GM21619 (cell line): ENCODE measurements around the gene COL4A6.

ENCODE experiments used
- ATAC-seq: cut with Tn5 transposase; IDR thresholded peaks from one replicate; pipeline ENCODE4 v1.9.1; 2021; ENCODE audit not compliant: unreplicated experiment

The COL4A6 gene

GRCh38 chrX:108219949-108220601 is 218.1 kb downstream of the COL4A6 start:
- no peak for ATAC-seq

- ATAC-seq, result no peak
Measured at GRCh38 chrX:108217876-108218275, 220.3 kb downstream of the COL4A6 start.

GRCh38 chrX:108216919-108217571 is 221.2 kb downstream of the COL4A6 start:
- no peak for ATAC-seq

- ATAC-seq, result no peak
Measured at GRCh38 chrX:108216405-108216804, 221.8 kb downstream of the COL4A6 start.

- ATAC-seq, result no peak
Measured at GRCh38 chrX:108211301-108211700, 226.9 kb downstream of the COL4A6 start.

GRCh38 chrX:108209006-108209554 is 229.1 kb downstream of the COL4A6 start:
- no peak for ATAC-seq

- no peak for ATAC-seq
Measured at GRCh38 chrX:108203540-108203939, 234.7 kb downstream of the COL4A6 start.

GRCh38 chrX:108199691-108200090 is 238.5 kb downstream of the COL4A6 start:
- ATAC-seq, result no peak

- no peak for ATAC-seq
Measured at GRCh38 chrX:108199041-108199440, 239.2 kb downstream of the COL4A6 start.

- no peak for ATAC-seq
Measured at GRCh38 chrX:108198420-108198819, 239.8 kb downstream of the COL4A6 start.

GRCh38 chrX:108186811-108187210 is 251.4 kb downstream of the COL4A6 start:
- ATAC-seq, result no peak

- ATAC-seq, result no peak
Measured at GRCh38 chrX:108178143-108178498, 260.1 kb downstream of the COL4A6 start.

- no peak for ATAC-seq
Measured at GRCh38 chrX:108177351-108178142, 260.7 kb downstream of the COL4A6 start.

- ATAC-seq, result no peak
Measured at GRCh38 chrX:108173874-108174273, 264.3 kb downstream of the COL4A6 start.

GRCh38 chrX:108171671-108172070 is 266.6 kb downstream of the COL4A6 start:
- ATAC-seq, result no peak

- no peak for ATAC-seq
Measured at GRCh38 chrX:108169768-108170167, 268.5 kb downstream of the COL4A6 start.

- no peak for ATAC-seq
Measured at GRCh38 chrX:108168961-108169740, 269.1 kb downstream of the COL4A6 start.

GRCh38 chrX:108167211-108167872 is 270.9 kb downstream of the COL4A6 start:
- no peak for ATAC-seq

- no peak for ATAC-seq
Measured at GRCh38 chrX:108165383-108166111, 272.7 kb downstream of the COL4A6 start.
